HepG2 (cell line): ENCODE measurements around the gene ERCC2. TPM values are rescaled to one million over a fixed set of nuclear protein-coding genes. Genes with fewer than 3 reads are reported as not detected.

Source experiments
- ATAC-seq: fragments of 200-7000 bp; cut with Tn5 transposase; 3 replicates; pipeline ENCODE4 v1.9.1; 2020; ENCODE audit warnings: mild to moderate bottlenecking, moderate library complexity
- BruUV-seq: library from RNA; stranded (reverse); fragments of 400-500 nt; replicated peaks from 2 replicates; lab custom pipeline; 2021; lab: Mats Ljungman, UMichigan
- CTCF ChIA-PET: fragments of 300-600 bp; formaldehyde crosslinking; extraction: SDS; loops from one replicate; lab custom pipeline; 2021; ENCODE audit warnings: low total read pairs, inconsistent platforms, low intra/inter-chr PET ratio; lab: Yijun Ruan, JAX
- POLR2A ChIA-PET: fragments of 350-600 bp; sonication (Branson Sonifier 250); formaldehyde crosslinking; loops from one replicate; lab custom pipeline; 2020; ENCODE audit warnings: antibody characterized with exemption, inconsistent platforms; lab: Yijun Ruan, JAX
- DNase-seq: peaks from one replicate; pipeline ENCODE4 v3.0.0-alpha.2; 2015; ENCODE audit warnings: low spot score
- FAIRE-seq: peaks from 3 replicates; lab custom pipeline; 2011; peaks lifted over from hg19 to GRCh38; lab: Jason Lieb, UNC
- H2AFZ ChIP-seq: one replicate; pipeline ENCODE4 v1.6.1; 2011; ENCODE audit warnings: low read length, inconsistent platforms
- H3K27ac ChIP-seq: fragments of 300-600 bp; 3 replicates; pipeline ENCODE4 v1.8.0; 2011; ENCODE audit warnings: mixed run types, mild to moderate bottlenecking, mixed read lengths, low read length, inconsistent platforms; ENCODE audit not compliant: insufficient read depth; ENCODE audit errors: extremely low read length
- H3K27me3 ChIP-seq, 2 experiments: fragments of 200-600 bp in 1 of 2; 2 replicates in 1 of 2; 3 replicates in 1 of 2; pipeline versions ENCODE4 v1.6.0 to v1.8.0; 2011; ENCODE audit warnings: low read length in 2 of 2, mild to moderate bottlenecking in 2 of 2, moderate library complexity in 2 of 2, inconsistent platforms in 1 of 2; ENCODE audit not compliant: insufficient read depth in 2 of 2, control insufficient read depth in 1 of 2
- H3K36me3 ChIP-seq, 2 experiments: fragments of 200-600 bp in 1 of 2; replicated peaks in 1 of 2; 2 replicates in 1 of 2; 3 replicates in 1 of 2; pipeline versions ENCODE4 v1.5.1 to v1.8.0; 2011; ENCODE audit warnings: low read length in 2 of 2, inconsistent platforms in 1 of 2; ENCODE audit not compliant: insufficient read depth in 2 of 2, control insufficient read depth in 1 of 2
- H3K4me1 ChIP-seq: 2 replicates; pipeline ENCODE4 v1.5.1; 2012; ENCODE audit warnings: low read length, inconsistent platforms; ENCODE audit not compliant: insufficient read depth
- H3K4me2 ChIP-seq: 2 replicates; pipeline ENCODE4 v1.6.0; 2011; ENCODE audit warnings: low read depth, low read length, inconsistent platforms
- H3K4me3 ChIP-seq, 3 experiments: fragments of 200-600 bp in 1 of 3; sonication (generic), shearing (Covaris generic) in 1 of 3; replicated peaks in 1 of 3; 2 replicates each; pipeline ENCODE4 v1.5.1; 2011 to 2016; ENCODE audit warnings: low read length in 3 of 3, inconsistent platforms in 2 of 3, low read depth in 2 of 3, mild to moderate bottlenecking in 2 of 3, control low read depth in 1 of 3, mixed read lengths in 1 of 3; ENCODE audit not compliant: insufficient read depth in 1 of 3
- H3K79me2 ChIP-seq: one replicate; pipeline ENCODE4 v1.6.1; 2011; ENCODE audit warnings: low read length, inconsistent platforms; ENCODE audit not compliant: insufficient read depth
- H3K9ac ChIP-seq: 2 replicates; pipeline ENCODE4 v1.6.0; 2011; ENCODE audit warnings: mild to moderate bottlenecking, low read depth, low read length, inconsistent platforms; ENCODE audit not compliant: insufficient read depth
- H3K9me3 ChIP-seq: 2 replicates; pipeline ENCODE4 v1.5.1; 2012; ENCODE audit warnings: mild to moderate bottlenecking, low read length
- H4K20me1 ChIP-seq: 2 replicates; pipeline ENCODE4 v1.6.0; 2011; ENCODE audit warnings: inconsistent platforms, mild to moderate bottlenecking, low read length, moderate library complexity; ENCODE audit not compliant: insufficient read depth
- ARNTL ChIP-seq: sonication (generic); formaldehyde crosslinking; IDR thresholded peaks from 2 replicates; pipeline ENCODE4 v1.4.0; 2020; ENCODE audit warnings: mild to moderate bottlenecking, missing genetic modification reagents
- MTA3 ChIP-seq: sonication (generic); formaldehyde crosslinking; IDR thresholded peaks from 2 replicates; pipeline ENCODE4 v1.4.0; 2020; ENCODE audit warnings: missing genetic modification reagents
- SP1 ChIP-seq, 2 experiments: fragments of 450-650 bp in 1 of 2; sonication (generic) in 1 of 2; formaldehyde crosslinking in 1 of 2; IDR thresholded peaks; 2 replicates each; pipeline versions ENCODE4 v1.4.0 to v1.6.1; 2016 to 2020; ENCODE audit warnings: missing genetic modification reagents in 1 of 2
- SRF ChIP-seq: IDR thresholded peaks from 2 replicates; pipeline ENCODE4 v1.6.1; 2011; ENCODE audit warnings: mild to moderate bottlenecking, low read depth, low read length, moderate library complexity
- SYNCRIP ChIP-seq: fragments of 200-400 bp; formaldehyde crosslinking; IDR thresholded peaks from 2 replicates; pipeline ENCODE4 v1.6.1; 2018; ENCODE audit warnings: mild to moderate bottlenecking, low read depth, low read length; ENCODE audit not compliant: insufficient read depth
- THAP11 ChIP-seq: IDR thresholded peaks from 2 replicates; pipeline ENCODE4 v1.6.1; 2016; ENCODE audit warnings: missing biosample characterization, missing genetic modification reagents
- ZBTB38 ChIP-seq: sonication (generic); formaldehyde crosslinking; IDR thresholded peaks from 2 replicates; pipeline ENCODE4 v1.5.1; 2020; ENCODE audit warnings: mild to moderate bottlenecking, missing genetic modification reagents
- ZFP36L1 ChIP-seq: sonication (generic); formaldehyde crosslinking; IDR thresholded peaks from 2 replicates; pipeline ENCODE4 v1.8.0; 2022; ENCODE audit warnings: mild to moderate bottlenecking, missing genetic modification reagents, moderate library complexity
- ZFP62 ChIP-seq: sonication (generic); formaldehyde crosslinking; IDR thresholded peaks from 2 replicates; pipeline ENCODE4 v1.4.0; 2020; ENCODE audit warnings: missing genetic modification reagents
- ZNF3 ChIP-seq: IDR thresholded peaks from 2 replicates; pipeline ENCODE4 v1.7.0; 2017; ENCODE audit warnings: inconsistent platforms
- WGBS: methylation state at CpG from one replicate; pipeline ENCODE4 v1.1.6; 2017; ENCODE audit warnings: low lambda C conversion rate; 5-methylcytosine and 5-hydroxymethylcytosine counted together
- in situ Hi-C: cut with HindIII; loops from 2 replicates; pipeline ENCODE4 v1.10.0; 2017; ENCODE audit warnings: low pct_unique_long_range_greater_than_20kb; ENCODE audit not compliant: extremely low pct_ligation_motif_present
- intact Hi-C: fragments of 100-400 bp; cut with micrococcal nuclease; formaldehyde crosslinking; loops from one replicate; pipeline ENCODE4 v1.10.0; 2022; ENCODE audit not compliant: unreplicated experiment
- polyA plus RNA-seq, 8 experiments: library from polyadenylated mRNA; depleted of rRNA in 3 of 8; stranded (reverse) in 7 of 8; unstranded in 1 of 8; fragments of >200 nt; fragmentation: Illumina TruSeq in 4 of 8; extraction: Trizol in 4 of 8; gene quantifications; 2 replicates each; pipeline versions ENCODE4 v1.2.1 to v1.2.3, GENCODE V29; 2011 to 2016; ENCODE audit warnings: low read depth in 4 of 8, missing spikeins in 1 of 8, mixed read lengths in 1 of 8; ENCODE audit not compliant: insufficient read depth in 1 of 8
- total RNA-seq, 5 experiments: library from RNA; depleted of rRNA; stranded (reverse); fragments of >200 nt; fragmentation: Illumina TruSeq; extraction: Trizol; gene quantifications; 2 replicates each; pipeline ENCODE4 v1.2.3, GENCODE V29; 2016; ENCODE audit warnings: low read depth in 1 of 5
- TF ChIP-seq, protein P1 (sequence below): sonication (generic); formaldehyde crosslinking; IDR thresholded peaks from 2 replicates; pipeline ENCODE4 v1.4.0; 2020; ENCODE audit warnings: missing genetic modification reagents, mild to moderate bottlenecking, borderline replicate concordance
- TF ChIP-seq, protein P2 (sequence below): IDR thresholded peaks from 2 replicates; pipeline ENCODE4 v1.6.1; 2012; ENCODE audit warnings: inconsistent platforms
- TF ChIP-seq, protein P3 (sequence below): sonication (generic); formaldehyde crosslinking; IDR thresholded peaks from 2 replicates; pipeline ENCODE4 v1.4.0; 2020; ENCODE audit warnings: missing genetic modification reagents, borderline replicate concordance

ERCC2 gene
- total and polyA plus RNA-seq, 2 of the 13 experiments (the other 11 are each of a cell fraction or from before 2014, with no cell fraction given), result 25.4 to 49.2 TPM

DNA sequence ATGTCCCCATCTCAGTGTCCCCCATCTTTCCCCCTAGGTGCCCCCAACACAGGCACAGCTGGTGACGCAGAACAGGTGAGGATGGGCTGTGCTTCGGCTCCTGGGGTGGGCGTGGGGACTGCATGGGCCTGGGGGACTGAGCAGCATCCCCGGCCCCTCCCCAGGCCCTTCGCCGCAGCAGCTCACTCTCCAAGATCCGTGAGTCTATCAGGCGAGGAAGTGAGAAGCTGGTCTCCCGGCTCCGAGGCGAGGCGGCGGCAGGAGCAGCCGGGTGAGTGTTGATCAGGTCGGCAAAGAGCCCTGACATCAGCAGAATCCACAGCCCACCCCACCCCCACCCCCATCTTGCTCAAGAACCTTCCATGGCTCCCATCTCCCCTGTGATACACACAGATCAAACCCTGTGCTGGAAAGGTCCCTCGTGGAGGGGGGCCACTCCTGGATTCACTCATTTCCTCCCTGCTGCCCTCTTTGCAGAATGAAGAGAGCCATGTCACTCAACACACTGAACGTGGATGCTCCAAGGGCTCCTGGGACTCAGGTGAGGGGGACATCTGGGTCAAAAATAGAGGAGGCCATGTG, 19.8 kb downstream of the ERCC2 start:
- ATAC-seq (no peak), DNase-seq (no peak), FAIRE-seq (no peak)
- ChIA-PET POLR2A (no interaction called here), CTCF (no interaction called here)
- Histone ChIP-seq H3K9me3 (no peaks in the 10 kb centered on the region), H4K20me1 (no peaks in the 10 kb centered on the region), H3K27ac (no peak overlapping the region), H3K4me2 (no peak overlapping the region), H2AFZ (no peak overlapping the region), H3K27me3 (peaks cover 3 to 19% of the 10 kb centered on the region in 2 experiments; a peak in 4 of 5 replicates), H3K9ac (no peak overlapping the region), H3K4me1 (peaks cover 7% of the 10 kb centered on the region; the same call in 1 of the 2 replicates), H3K4me3 (no peak overlapping the region), H3K79me2 (no peaks in the 10 kb centered on the region), H3K36me3 (peaks cover 17 to 44% of the 10 kb centered on the region in 2 experiments; a peak in 4 of 5 replicates)
- BruUV-seq, result no TSS peak
- TF ChIP-seq SP1 (IDR thresholded peaks at IDR 0.05) (no peak), SP1 (CRISPR knock-in tag; IDR thresholded peaks at IDR 0.05) (no peak), MTA3 (CRISPR knock-in tag) (no peak), SYNCRIP (no peak), THAP11 (CRISPR knock-in tag) (no peak), ZFP62 (no peak), ZFP36L1 (CRISPR knock-in tag) (no peak), SRF (no peak), ZNF3 (CRISPR knock-in tag) (no peak), ZBTB38 (no peak), ARNTL (CRISPR knock-in tag) (no peak)
- TF ChIP-seq, protein P1, sequence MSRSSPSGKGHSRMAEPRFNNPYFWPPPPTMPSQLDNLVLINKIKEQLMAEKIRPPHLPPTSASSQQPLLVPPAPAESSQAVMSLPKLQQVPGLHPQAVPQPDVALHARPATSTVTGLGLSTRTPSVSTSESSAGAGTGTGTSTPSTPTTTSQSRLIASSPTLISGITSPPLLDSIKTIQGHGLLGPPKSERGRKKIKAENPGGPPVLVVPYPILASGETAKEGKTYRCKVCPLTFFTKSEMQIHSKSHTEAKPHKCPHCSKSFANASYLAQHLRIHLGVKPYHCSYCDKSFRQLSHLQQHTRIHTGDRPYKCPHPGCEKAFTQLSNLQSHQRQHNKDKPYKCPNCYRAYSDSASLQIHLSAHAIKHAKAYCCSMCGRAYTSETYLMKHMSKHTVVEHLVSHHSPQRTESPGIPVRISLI (CRISPR knock-in tag), result no peak
- TF ChIP-seq, protein P2, sequence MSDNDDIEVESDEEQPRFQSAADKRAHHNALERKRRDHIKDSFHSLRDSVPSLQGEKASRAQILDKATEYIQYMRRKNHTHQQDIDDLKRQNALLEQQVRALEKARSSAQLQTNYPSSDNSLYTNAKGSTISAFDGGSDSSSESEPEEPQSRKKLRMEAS, result no peak
- TF ChIP-seq, protein P3, sequence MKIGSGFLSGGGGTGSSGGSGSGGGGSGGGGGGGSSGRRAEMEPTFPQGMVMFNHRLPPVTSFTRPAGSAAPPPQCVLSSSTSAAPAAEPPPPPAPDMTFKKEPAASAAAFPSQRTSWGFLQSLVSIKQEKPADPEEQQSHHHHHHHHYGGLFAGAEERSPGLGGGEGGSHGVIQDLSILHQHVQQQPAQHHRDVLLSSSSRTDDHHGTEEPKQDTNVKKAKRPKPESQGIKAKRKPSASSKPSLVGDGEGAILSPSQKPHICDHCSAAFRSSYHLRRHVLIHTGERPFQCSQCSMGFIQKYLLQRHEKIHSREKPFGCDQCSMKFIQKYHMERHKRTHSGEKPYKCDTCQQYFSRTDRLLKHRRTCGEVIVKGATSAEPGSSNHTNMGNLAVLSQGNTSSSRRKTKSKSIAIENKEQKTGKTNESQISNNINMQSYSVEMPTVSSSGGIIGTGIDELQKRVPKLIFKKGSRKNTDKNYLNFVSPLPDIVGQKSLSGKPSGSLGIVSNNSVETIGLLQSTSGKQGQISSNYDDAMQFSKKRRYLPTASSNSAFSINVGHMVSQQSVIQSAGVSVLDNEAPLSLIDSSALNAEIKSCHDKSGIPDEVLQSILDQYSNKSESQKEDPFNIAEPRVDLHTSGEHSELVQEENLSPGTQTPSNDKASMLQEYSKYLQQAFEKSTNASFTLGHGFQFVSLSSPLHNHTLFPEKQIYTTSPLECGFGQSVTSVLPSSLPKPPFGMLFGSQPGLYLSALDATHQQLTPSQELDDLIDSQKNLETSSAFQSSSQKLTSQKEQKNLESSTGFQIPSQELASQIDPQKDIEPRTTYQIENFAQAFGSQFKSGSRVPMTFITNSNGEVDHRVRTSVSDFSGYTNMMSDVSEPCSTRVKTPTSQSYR, result no peak
- 93% methylated on average over 10 of the region's 17 CpGs for WGBS
- in situ Hi-C loops (no loop called here), intact Hi-C loops (no loop called here)
